KMS-11 (cell line): ENCODE results near the gene GNG7.
"Not testable (repeated sequence)": the region's sequence is repeated elsewhere in the genome, so short reads cannot be mapped to it uniquely, and the experiment has no call there.

ENCODE experiments used
- H2AFZ ChIP-seq: fragments of 200-600 bp; sonication (generic); 2 replicates; pipeline ENCODE4 v1.6.1; 2016; ENCODE audit warnings: antibody characterized with exemption, mixed run types, low read depth
- H3K27ac ChIP-seq: fragments of 200-600 bp; sonication (generic); 2 replicates; pipeline ENCODE4 v1.6.1; 2016; ENCODE audit warnings: mild to moderate bottlenecking, mixed run types
- H3K27me3 ChIP-seq: fragments of 200-600 bp; sonication (generic); 2 replicates; pipeline ENCODE4 v1.6.1; 2017; ENCODE audit warnings: mild to moderate bottlenecking, low read depth, mixed run types, moderate library complexity; ENCODE audit not compliant: insufficient read depth
- H3K36me3 ChIP-seq: fragments of 200-600 bp; sonication (generic); 2 replicates; pipeline ENCODE4 v1.6.1; 2017; ENCODE audit warnings: mild to moderate bottlenecking, mixed run types; ENCODE audit not compliant: insufficient read depth
- H3K4me1 ChIP-seq: fragments of 200-600 bp; sonication (generic); 2 replicates; pipeline ENCODE4 v1.6.1; 2016; ENCODE audit warnings: mild to moderate bottlenecking, low read depth, mixed run types; ENCODE audit not compliant: poor library complexity, severe bottlenecking
- H3K4me2 ChIP-seq: fragments of 200-600 bp; sonication (generic); 2 replicates; pipeline ENCODE4 v1.7.0; 2016; ENCODE audit warnings: mild to moderate bottlenecking, mixed run types
- H3K4me3 ChIP-seq: fragments of 200-600 bp; sonication (generic); IDR thresholded peaks from 2 replicates; pipeline ENCODE4 v1.6.1; 2017; ENCODE audit warnings: low read depth, low read length, mixed read lengths; ENCODE audit not compliant: insufficient read depth
- H3K79me2 ChIP-seq: fragments of 200-600 bp; sonication (generic); 2 replicates; pipeline ENCODE4 v1.6.1; 2016; ENCODE audit warnings: low read depth, mixed run types; ENCODE audit not compliant: insufficient read depth
- H3K9ac ChIP-seq: fragments of 200-600 bp; sonication (generic); 2 replicates; pipeline ENCODE4 v1.6.1; 2016; ENCODE audit warnings: mild to moderate bottlenecking, mixed run types
- H4K20me1 ChIP-seq: fragments of 200-600 bp; sonication (generic); 2 replicates; pipeline ENCODE4 v1.6.1; 2016; ENCODE audit warnings: mild to moderate bottlenecking, mixed run types; ENCODE audit not compliant: insufficient read depth
- TF ChIP-seq, protein P1 (sequence below): fragments of 200-600 bp; sonication (generic); conservative IDR thresholded peaks from 2 replicates; pipeline ENCODE4 v1.6.1; 2017; ENCODE audit warnings: low read depth, mild to moderate bottlenecking, antibody characterized with exemption, low read length, moderate library complexity, mixed read lengths

Gene GNG7

DNA sequence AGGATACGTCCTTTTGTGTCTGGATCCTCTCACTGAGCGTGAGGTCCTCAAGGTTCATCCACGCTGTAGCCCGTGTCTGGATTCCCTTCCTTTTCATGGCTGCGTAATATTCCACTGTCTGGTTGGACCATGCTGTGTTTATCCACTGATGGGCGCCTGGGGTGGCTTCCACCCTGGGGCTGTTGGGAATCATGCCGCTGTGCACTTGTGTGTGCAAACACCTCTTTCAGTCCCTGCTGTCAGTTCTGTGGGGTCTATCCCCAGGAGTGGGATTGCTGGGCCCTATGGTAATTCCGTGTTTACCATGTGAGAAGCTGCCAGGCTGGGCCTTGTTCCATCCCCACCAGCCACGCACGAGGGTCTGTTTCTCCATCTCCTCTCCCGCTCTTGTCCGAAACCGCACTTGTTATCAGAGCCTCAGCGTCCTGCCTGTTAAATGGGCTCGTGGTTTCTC is 128.0 kb downstream of the GNG7 start:
- H4K20me1 ChIP-seq, result no peaks in the 10 kb centered on the region
- TF ChIP-seq, protein P1, sequence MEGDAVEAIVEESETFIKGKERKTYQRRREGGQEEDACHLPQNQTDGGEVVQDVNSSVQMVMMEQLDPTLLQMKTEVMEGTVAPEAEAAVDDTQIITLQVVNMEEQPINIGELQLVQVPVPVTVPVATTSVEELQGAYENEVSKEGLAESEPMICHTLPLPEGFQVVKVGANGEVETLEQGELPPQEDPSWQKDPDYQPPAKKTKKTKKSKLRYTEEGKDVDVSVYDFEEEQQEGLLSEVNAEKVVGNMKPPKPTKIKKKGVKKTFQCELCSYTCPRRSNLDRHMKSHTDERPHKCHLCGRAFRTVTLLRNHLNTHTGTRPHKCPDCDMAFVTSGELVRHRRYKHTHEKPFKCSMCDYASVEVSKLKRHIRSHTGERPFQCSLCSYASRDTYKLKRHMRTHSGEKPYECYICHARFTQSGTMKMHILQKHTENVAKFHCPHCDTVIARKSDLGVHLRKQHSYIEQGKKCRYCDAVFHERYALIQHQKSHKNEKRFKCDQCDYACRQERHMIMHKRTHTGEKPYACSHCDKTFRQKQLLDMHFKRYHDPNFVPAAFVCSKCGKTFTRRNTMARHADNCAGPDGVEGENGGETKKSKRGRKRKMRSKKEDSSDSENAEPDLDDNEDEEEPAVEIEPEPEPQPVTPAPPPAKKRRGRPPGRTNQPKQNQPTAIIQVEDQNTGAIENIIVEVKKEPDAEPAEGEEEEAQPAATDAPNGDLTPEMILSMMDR, result no peak
- no peak overlapping the region for H3K4me2 ChIP-seq
- no peak overlapping the region for H3K9ac ChIP-seq
- no peak overlapping the region for H3K27ac ChIP-seq
- no peak overlapping the region for H3K4me3 ChIP-seq
- no peaks in the 10 kb centered on the region for H3K79me2 ChIP-seq
- H3K4me1 ChIP-seq, result no peaks in the 10 kb centered on the region
- H3K36me3 ChIP-seq, result no peaks in the 10 kb centered on the region
- H3K27me3 ChIP-seq, result no peaks in the 10 kb centered on the region
- H2AFZ ChIP-seq, result no peak overlapping the region

DNA sequence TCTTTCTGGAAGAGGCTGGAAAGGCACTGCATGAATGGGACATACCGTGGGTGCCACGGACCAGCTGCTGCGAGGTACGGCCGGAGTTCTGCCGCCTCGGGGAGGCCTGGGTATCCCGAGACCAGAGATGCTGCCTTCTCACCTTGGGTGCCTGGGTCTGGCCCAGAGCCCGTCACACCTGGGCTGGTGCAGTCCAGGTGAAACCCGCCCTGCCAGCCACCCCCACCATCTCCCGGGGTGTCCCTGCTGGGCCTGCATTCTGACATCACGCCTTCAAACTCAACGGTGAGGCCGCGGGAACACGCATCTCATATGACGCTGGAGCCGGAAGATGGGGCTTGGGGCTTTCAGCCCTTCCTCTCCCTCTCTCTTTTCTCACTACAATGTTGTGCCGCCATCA is 128.6 kb downstream of the GNG7 start:
- Histone ChIP-seq H3K9ac (no peak overlapping the region), H3K4me2 (no peak overlapping the region), H3K4me3 (no peak overlapping the region), H3K27ac (no peak overlapping the region), H3K79me2 (no peaks in the 10 kb centered on the region), H2AFZ (no peak overlapping the region), H3K4me1 (no peaks in the 10 kb centered on the region), H3K36me3 (no peaks in the 10 kb centered on the region), H3K27me3 (no peaks in the 10 kb centered on the region), H4K20me1 (no peaks in the 10 kb centered on the region)
- TF ChIP-seq, protein P1, result no peak

DNA sequence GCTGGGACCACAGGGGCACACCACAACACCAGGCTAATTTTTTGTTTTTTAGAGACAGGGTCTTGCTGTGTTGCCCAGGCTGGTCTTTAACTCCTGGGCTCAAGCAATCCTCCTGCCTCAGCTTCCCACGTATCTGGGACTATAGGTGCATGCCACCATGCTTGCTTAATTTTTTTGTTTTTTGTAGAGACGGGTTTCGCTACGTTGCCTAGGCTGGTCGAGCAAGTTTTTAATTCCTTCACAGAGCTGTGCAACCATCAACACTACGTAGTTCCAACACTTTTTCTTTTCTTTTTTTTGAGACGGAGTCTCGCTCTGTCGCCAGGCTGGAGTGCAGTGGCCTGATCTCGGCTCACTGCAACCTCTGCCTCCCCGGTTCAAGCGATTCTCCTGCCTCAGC is 130.3 kb downstream of the GNG7 start:
- H2AFZ ChIP-seq, H4K20me1 ChIP-seq, H3K4me1 ChIP-seq, H3K9ac ChIP-seq, H3K4me2 ChIP-seq, H3K36me3 ChIP-seq, H3K27ac ChIP-seq, H3K79me2 ChIP-seq, H3K27me3 ChIP-seq, H3K4me3 ChIP-seq: not testable (repeated sequence)

DNA sequence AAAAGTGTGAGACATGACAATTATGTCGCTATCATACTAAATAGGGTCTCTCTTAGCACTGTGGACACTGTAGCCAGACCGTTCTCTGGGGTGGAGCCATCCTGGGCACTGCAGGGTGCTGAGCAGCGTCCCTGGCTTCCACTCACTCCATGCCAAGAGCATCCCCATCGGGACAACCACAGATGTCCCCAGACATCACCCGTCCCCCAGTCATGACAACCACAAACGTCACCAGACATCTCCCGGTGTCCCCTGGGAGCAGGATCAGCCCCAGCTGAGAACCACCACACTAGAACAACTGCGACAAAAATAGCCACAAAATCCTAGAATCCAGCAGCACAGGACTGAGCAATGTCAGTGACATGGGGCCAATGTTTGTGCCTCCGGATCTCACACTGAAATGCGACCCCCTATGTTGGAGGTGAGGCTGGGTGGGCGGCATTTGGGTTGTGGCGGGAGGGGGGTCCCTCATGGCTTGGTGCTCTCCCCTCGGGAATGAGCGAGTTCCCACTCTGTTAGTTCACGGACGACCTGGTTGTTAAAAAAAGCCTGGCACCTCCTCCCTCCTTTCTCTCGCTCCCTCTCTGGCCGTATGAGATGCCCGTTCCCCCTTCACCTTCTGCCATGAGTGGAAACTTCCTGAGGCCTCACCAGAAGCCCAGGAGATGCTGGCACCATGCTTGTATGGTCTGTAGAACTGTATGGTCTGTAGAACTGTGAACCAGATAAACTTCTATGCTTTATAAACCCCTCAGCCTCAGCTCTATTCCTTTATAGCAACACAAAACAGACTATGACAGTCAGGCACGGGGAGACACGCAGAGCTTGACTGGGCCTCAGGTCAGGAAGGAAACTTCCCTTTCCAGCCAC is 132.7 kb downstream of the GNG7 start:
- no peak overlapping the region for H3K4me2 ChIP-seq
- H3K79me2 ChIP-seq, result no peaks in the 10 kb centered on the region
- no peak overlapping the region for H3K27ac ChIP-seq
- no peaks in the 10 kb centered on the region for H3K4me1 ChIP-seq
- no peaks in the 10 kb centered on the region for H3K36me3 ChIP-seq
- no peaks in the 10 kb centered on the region for H4K20me1 ChIP-seq
- H3K9ac ChIP-seq, result no peak overlapping the region
- H3K4me3 ChIP-seq, result no peak overlapping the region
- TF ChIP-seq, protein P1, result no peak
- no peaks in the 10 kb centered on the region for H3K27me3 ChIP-seq
- no peak overlapping the region for H2AFZ ChIP-seq

DNA sequence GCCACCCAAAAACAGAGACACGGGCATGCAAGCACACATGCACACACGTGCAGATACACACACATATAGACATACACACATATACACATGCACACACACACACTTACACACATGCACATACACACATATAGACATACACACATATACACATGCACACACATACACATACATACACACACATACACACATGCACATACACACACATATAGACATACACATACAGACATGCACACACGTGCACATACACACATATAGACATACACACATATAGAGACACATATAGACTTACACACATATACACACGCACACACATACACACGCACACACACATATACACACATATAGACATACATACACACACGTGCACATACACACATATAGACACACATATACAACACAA is 134.5 kb downstream of the GNG7 start:
- TF ChIP-seq, protein P1, result no peak
- H2AFZ ChIP-seq, result no peak overlapping the region
- no peaks in the 10 kb centered on the region for H4K20me1 ChIP-seq

More for the DNA sequence above, 134.5 kb downstream of the GNG7 start:
- no peak overlapping the region for H3K9ac ChIP-seq
- no peak overlapping the region for H3K4me3 ChIP-seq
- H3K79me2 ChIP-seq, result no peaks in the 10 kb centered on the region
- no peaks in the 10 kb centered on the region for H3K4me1 ChIP-seq
- H3K4me2 ChIP-seq, result no peak overlapping the region
- no peaks in the 10 kb centered on the region for H3K27me3 ChIP-seq
- H3K27ac ChIP-seq, result no peak overlapping the region
- no peaks in the 10 kb centered on the region for H3K36me3 ChIP-seq
